GM12873 (cell line): ENCODE data around the gene DGAT2.

ENCODE experiments used
- CTCF ChIP-seq: IDR thresholded peaks from 2 replicates; pipeline ENCODE4 v1.5.1; 2012; ENCODE audit warnings: low read depth, mild to moderate bottlenecking, moderate library complexity, low read length, control low read depth; ENCODE audit not compliant: insufficient read depth; ENCODE audit errors: missing control alignments

The DGAT2 gene

GRCh38 chr11:75814677-75815344 lies 46.2 kb downstream of the DGAT2 start, which contains the start of gene UVRAG:
UVRAG (plus strand) TSS chr11:75815210; CDS start chr11:75815408, 198 bp downstream.
- no peak for TF ChIP-seq CTCF

GRCh38 chr11:75815345-75816168 lies 47.0 kb downstream of the DGAT2 start:
- TF ChIP-seq CTCF = no peak

- no peak for TF ChIP-seq CTCF
Measured at GRCh38 chr11:75816561-75817239, 48.1 kb downstream of the DGAT2 start.

- no peak for TF ChIP-seq CTCF
Measured at GRCh38 chr11:75820645-75821044, 52.1 kb downstream of the DGAT2 start.

GRCh38 chr11:75821202-75821601 lies 52.6 kb downstream of the DGAT2 start:
- TF ChIP-seq CTCF = no peak

- no peak for TF ChIP-seq CTCF
Measured at GRCh38 chr11:75822541-75822940, 54.0 kb downstream of the DGAT2 start.

- no peak for TF ChIP-seq CTCF
Measured at GRCh38 chr11:75823415-75823814, 54.8 kb downstream of the DGAT2 start.
